ENCODE data around the gene SCAPER. TPM values are rescaled to one million over a fixed set of nuclear protein-coding genes. Genes with fewer than 3 reads are reported as not detected.
"Not testable (repeated sequence)": the region's sequence is repeated elsewhere in the genome, so short reads cannot be mapped to it uniquely, and the experiment has no call there.

SCAPER gene
- total and polyA plus RNA-seq, 2 donors (not counting 1 experiment from before 2014, with no cell fraction given) = 8.3 to 61.6 TPM

DNA sequence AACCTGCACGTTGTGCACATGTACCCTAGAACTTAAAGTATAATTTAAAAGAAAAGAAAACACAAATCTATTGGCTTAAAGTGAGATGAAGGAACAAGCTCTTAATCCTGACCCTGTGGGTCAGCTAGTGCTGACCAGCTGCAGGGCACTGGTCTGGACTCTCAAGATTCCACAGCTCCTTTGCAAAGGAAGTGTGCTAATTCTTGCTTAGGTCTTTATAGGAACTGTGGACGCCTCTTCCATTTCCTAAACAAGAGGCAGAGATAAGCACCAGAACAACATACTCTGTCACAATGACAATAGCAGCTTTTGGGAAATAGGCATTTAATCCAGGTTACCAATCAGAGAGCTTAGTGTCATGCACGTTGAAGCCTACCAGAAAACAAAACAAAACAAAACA is 402.5 kb downstream of the SCAPER start:
- no peak overlapping the region for H3K4me3 ChIP-seq (ENCODE audit: control extremely low read depth in 1 of 5, extremely low read depth in 1 of 5, insufficient read depth in 1 of 5, low read depth in 2 of 5, low read length in 4 of 5)
- DNase-seq (no peak), ATAC-seq (ENCODE audit: low read depth) (no peak)
- Mint-ChIP-seq H3K4me3 (no peak overlapping the region), H3K4me1 (no peaks in the 10 kb centered on the region), H3K9me3 (ENCODE audit: insufficient read depth) (peaks cover 3% of the 10 kb centered on the region), H3K27me3 (no peaks in the 10 kb centered on the region), H3K27ac (no peak overlapping the region)
- H3K27ac ChIP-seq (ENCODE audit: low read length in 2 of 2) = no peak overlapping the region
- H3K27me3 ChIP-seq (replicated peaks in 1 of 4; ENCODE audit: control extremely low read depth in 1 of 4, control insufficient read depth in 3 of 4, insufficient read depth in 4 of 4, low read length in 3 of 4) = no peaks in the 10 kb centered on the region
- WGBS (ENCODE audit: insufficient coverage) = no CpG with 5 or more reads among the region's 3 CpGs
- no peaks in the 10 kb centered on the region for H3K4me1 ChIP-seq (ENCODE audit: control insufficient read depth in 2 of 2, insufficient read depth in 2 of 2, low read length in 2 of 2)
- H3K4me2 ChIP-seq (replicated peaks; ENCODE audit: low read depth, low read length, poor library complexity, severe bottlenecking) = no peak overlapping the region
- H4K20me1 ChIP-seq (ENCODE audit: control insufficient read depth, insufficient read depth, low read length, poor library complexity, severe bottlenecking) = no peaks in the 10 kb centered on the region
- H3K9me3 ChIP-seq (ENCODE audit: control extremely low read depth in 1 of 3, control insufficient read depth in 2 of 3, insufficient read depth in 1 of 3, low read length in 2 of 3) = no peaks in the 10 kb centered on the region
- POLR2A ChIA-PET = no interaction called here
- CTCF ChIA-PET = no interaction called here
- H3K36me3 ChIP-seq (replicated peaks in 1 of 2; ENCODE audit: control extremely low read depth in 1 of 2, control insufficient read depth in 1 of 2, extremely low read depth in 1 of 2, insufficient read depth in 2 of 2, low read length in 1 of 2) = peaks cover 0 to 6% of the 10 kb centered on the region in 2 experiments
- H3K79me2 ChIP-seq (ENCODE audit: control insufficient read depth, insufficient read depth, low read length) = no peaks in the 10 kb centered on the region
- no peak overlapping the region for H2AFZ ChIP-seq (ENCODE audit: insufficient read depth, low read depth, low read length, poor library complexity, severe bottlenecking)
- TF ChIP-seq EZH2 (IDR thresholded peaks at IDR 0.05; ENCODE audit: borderline replicate concordance, insufficient read depth, low read depth, low read length, poor library complexity, severe bottlenecking) = no peak
- TF ChIP-seq, protein P1, sequence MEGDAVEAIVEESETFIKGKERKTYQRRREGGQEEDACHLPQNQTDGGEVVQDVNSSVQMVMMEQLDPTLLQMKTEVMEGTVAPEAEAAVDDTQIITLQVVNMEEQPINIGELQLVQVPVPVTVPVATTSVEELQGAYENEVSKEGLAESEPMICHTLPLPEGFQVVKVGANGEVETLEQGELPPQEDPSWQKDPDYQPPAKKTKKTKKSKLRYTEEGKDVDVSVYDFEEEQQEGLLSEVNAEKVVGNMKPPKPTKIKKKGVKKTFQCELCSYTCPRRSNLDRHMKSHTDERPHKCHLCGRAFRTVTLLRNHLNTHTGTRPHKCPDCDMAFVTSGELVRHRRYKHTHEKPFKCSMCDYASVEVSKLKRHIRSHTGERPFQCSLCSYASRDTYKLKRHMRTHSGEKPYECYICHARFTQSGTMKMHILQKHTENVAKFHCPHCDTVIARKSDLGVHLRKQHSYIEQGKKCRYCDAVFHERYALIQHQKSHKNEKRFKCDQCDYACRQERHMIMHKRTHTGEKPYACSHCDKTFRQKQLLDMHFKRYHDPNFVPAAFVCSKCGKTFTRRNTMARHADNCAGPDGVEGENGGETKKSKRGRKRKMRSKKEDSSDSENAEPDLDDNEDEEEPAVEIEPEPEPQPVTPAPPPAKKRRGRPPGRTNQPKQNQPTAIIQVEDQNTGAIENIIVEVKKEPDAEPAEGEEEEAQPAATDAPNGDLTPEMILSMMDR (IDR thresholded peaks at IDR 0.05) = no peak
- intact Hi-C loops (cut with micrococcal nuclease) = no loop called here
- H3K9ac ChIP-seq (ENCODE audit: low read length) = no peak overlapping the region

DNA sequence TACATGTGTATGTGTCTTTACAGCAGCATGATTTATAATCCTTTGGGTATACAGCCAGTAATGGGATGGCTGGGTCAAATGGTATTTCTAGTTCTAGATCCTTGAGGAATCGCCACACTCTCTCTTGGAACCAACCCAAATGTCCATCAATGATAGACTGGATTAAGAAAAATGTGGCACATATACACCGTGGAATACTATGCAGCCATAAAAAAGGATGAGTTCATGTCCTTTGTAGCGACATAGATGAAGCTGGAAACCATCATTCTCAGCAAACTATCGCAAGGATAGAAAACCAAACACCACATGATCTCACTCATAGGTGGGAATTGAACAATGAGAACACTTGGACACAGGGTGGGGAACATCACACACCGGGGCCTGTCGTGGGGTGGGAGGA is 403.0 kb downstream of the SCAPER start:
- DNase-seq; H3K4me1 ChIP-seq (ENCODE audit: control insufficient read depth in 2 of 2, insufficient read depth in 2 of 2, low read length in 2 of 2); H3K9me3 Mint-ChIP-seq (ENCODE audit: insufficient read depth); H3K27me3 Mint-ChIP-seq; H3K4me1 Mint-ChIP-seq; H3K9me3 ChIP-seq (ENCODE audit: control extremely low read depth in 1 of 3, control insufficient read depth in 2 of 3, insufficient read depth in 1 of 3, low read length in 2 of 3); H3K9ac ChIP-seq (ENCODE audit: low read length); H3K4me3 ChIP-seq (ENCODE audit: control extremely low read depth in 1 of 5, extremely low read depth in 1 of 5, insufficient read depth in 1 of 5, low read depth in 2 of 5, low read length in 4 of 5); H2AFZ ChIP-seq (ENCODE audit: insufficient read depth, low read depth, low read length, poor library complexity, severe bottlenecking); CTCF ChIA-PET; H3K4me3 Mint-ChIP-seq; H3K36me3 ChIP-seq (replicated peaks in 1 of 2; ENCODE audit: control extremely low read depth in 1 of 2, control insufficient read depth in 1 of 2, extremely low read depth in 1 of 2, insufficient read depth in 2 of 2, low read length in 1 of 2); H3K4me2 ChIP-seq (replicated peaks; ENCODE audit: low read depth, low read length, poor library complexity, severe bottlenecking); POLR2A ChIA-PET; intact Hi-C loops (cut with micrococcal nuclease); H3K27ac Mint-ChIP-seq; H4K20me1 ChIP-seq (ENCODE audit: control insufficient read depth, insufficient read depth, low read length, poor library complexity, severe bottlenecking); H3K27ac ChIP-seq (ENCODE audit: low read length in 2 of 2); ATAC-seq (ENCODE audit: low read depth); H3K27me3 ChIP-seq (replicated peaks in 1 of 4; ENCODE audit: control extremely low read depth in 1 of 4, control insufficient read depth in 3 of 4, insufficient read depth in 4 of 4, low read length in 3 of 4); H3K79me2 ChIP-seq (ENCODE audit: control insufficient read depth, insufficient read depth, low read length): not testable (repeated sequence)
- no CpG with 5 or more reads among the region's 6 CpGs for WGBS (ENCODE audit: insufficient coverage)
